MCF 10A (cell line): ENCODE results near the gene LHX1. TPM values are rescaled to one million over a fixed set of nuclear protein-coding genes. Genes with fewer than 3 reads are reported as not detected.

Experiments used
- BruUV-seq: library from RNA; stranded (reverse); fragments of 400-500 nt; replicated peaks from 2 replicates; lab custom pipeline; 2021; lab: Mats Ljungman, UMichigan
- CTCF ChIA-PET: fragments of 300-600 bp; sonication (Branson Sonifier 250); formaldehyde crosslinking; extraction: SDS; loops from one replicate; lab custom pipeline; 2021; ENCODE audit warnings: antibody characterized with exemption, inconsistent platforms; lab: Yijun Ruan, JAX
- POLR2A ChIA-PET: fragments of 300-600, 350-650 bp; sonication (Branson Sonifier 250); formaldehyde crosslinking; extraction: SDS; loops from one replicate; lab custom pipeline; 2020; ENCODE audit warnings: antibody characterized with exemption, inconsistent platforms; lab: Yijun Ruan, JAX
- DNase-seq: peaks from one replicate; pipeline ENCODE4 v3.0.0-alpha.2; 2018; ENCODE audit not compliant: unreplicated experiment
- H3K27ac Mint-ChIP-seq: one replicate; pipeline ENCODE4 v1.8.0; 2022; ENCODE audit warnings: mild to moderate bottlenecking, low read depth, mixed read lengths; ENCODE audit not compliant: unreplicated experiment
- H3K27me3 Mint-ChIP-seq: one replicate; pipeline ENCODE4 v1.8.0; 2022; ENCODE audit warnings: mixed read lengths; ENCODE audit not compliant: insufficient read depth, unreplicated experiment
- H3K36me3 Mint-ChIP-seq: one replicate; pipeline ENCODE4 v1.8.0; 2022; ENCODE audit warnings: mild to moderate bottlenecking, moderate library complexity, mixed read lengths; ENCODE audit not compliant: insufficient read depth, unreplicated experiment
- H3K4me1 Mint-ChIP-seq: one replicate; pipeline ENCODE4 v1.8.0; 2022; ENCODE audit warnings: mixed read lengths; ENCODE audit not compliant: insufficient read depth, unreplicated experiment
- H3K4me3 Mint-ChIP-seq: one replicate; pipeline ENCODE4 v1.8.0; 2022; ENCODE audit warnings: mild to moderate bottlenecking, moderate library complexity, mixed read lengths; ENCODE audit not compliant: unreplicated experiment
- H3K9me3 Mint-ChIP-seq: one replicate; pipeline ENCODE4 v1.8.0; 2022; ENCODE audit warnings: mixed read lengths; ENCODE audit not compliant: unreplicated experiment
- intact Hi-C: fragments of 100-400 bp; cut with micrococcal nuclease; formaldehyde crosslinking; loops from 2 replicates; pipeline ENCODE4 v1.14.1; 2022
- total RNA-seq: library from RNA; stranded (reverse); gene quantifications from 2 replicates; pipeline ENCODE4 v1.2.3, GENCODE V29; 2022
- TF ChIP-seq, protein P1 (sequence below): fragments of 200-600 bp; IDR thresholded peaks from one replicate; pipeline ENCODE4 v1.8.0; 2022; ENCODE audit warnings: antibody characterized with exemption, mild to moderate bottlenecking; ENCODE audit not compliant: unreplicated experiment

Gene LHX1
- total RNA-seq, 1 experiment from 2014 or later = not detected

DNA sequence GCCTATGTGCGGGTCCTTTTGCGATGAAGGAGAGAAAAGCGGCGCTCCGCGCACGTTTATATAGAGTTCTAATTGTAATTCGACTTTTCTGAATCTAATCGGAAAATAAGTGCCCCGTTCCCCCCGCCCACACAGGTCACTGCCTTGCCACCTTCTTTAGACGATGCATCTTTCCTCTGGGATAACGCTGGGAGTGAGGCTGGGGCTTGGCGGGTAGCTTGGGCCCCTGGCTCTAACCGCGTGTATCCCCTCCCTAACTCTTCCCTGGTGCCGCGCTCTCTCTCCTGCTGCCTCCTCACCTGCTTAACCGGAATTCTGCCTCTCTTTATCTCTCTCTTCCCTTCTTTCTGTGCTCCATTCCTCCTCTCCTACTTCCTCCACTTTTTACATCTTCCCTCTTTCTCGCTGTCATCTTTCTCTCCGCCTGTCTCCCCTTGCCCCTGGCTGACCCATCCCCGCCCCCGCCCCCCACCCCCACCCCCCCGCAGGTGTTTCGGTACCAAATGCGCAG is 2.6 kb downstream of the LHX1 start:
- CTCF ChIA-PET = no interaction called here
- intact Hi-C loops = no loop called here
- no peaks in the 10 kb centered on the region for H3K36me3 Mint-ChIP-seq
- BruUV-seq = no TSS peak
- no peak for DNase-seq
- H3K4me1 Mint-ChIP-seq = peaks cover 11% of the 10 kb centered on the region
- H3K9me3 Mint-ChIP-seq = no peaks in the 10 kb centered on the region
- H3K4me3 Mint-ChIP-seq = no peak overlapping the region
- POLR2A ChIA-PET = no interaction called here
- TF ChIP-seq, protein P1, sequence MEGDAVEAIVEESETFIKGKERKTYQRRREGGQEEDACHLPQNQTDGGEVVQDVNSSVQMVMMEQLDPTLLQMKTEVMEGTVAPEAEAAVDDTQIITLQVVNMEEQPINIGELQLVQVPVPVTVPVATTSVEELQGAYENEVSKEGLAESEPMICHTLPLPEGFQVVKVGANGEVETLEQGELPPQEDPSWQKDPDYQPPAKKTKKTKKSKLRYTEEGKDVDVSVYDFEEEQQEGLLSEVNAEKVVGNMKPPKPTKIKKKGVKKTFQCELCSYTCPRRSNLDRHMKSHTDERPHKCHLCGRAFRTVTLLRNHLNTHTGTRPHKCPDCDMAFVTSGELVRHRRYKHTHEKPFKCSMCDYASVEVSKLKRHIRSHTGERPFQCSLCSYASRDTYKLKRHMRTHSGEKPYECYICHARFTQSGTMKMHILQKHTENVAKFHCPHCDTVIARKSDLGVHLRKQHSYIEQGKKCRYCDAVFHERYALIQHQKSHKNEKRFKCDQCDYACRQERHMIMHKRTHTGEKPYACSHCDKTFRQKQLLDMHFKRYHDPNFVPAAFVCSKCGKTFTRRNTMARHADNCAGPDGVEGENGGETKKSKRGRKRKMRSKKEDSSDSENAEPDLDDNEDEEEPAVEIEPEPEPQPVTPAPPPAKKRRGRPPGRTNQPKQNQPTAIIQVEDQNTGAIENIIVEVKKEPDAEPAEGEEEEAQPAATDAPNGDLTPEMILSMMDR = no peak
- no peak overlapping the region for H3K27ac Mint-ChIP-seq
- peaks cover 10% of the 10 kb centered on the region for H3K27me3 Mint-ChIP-seq

DNA sequence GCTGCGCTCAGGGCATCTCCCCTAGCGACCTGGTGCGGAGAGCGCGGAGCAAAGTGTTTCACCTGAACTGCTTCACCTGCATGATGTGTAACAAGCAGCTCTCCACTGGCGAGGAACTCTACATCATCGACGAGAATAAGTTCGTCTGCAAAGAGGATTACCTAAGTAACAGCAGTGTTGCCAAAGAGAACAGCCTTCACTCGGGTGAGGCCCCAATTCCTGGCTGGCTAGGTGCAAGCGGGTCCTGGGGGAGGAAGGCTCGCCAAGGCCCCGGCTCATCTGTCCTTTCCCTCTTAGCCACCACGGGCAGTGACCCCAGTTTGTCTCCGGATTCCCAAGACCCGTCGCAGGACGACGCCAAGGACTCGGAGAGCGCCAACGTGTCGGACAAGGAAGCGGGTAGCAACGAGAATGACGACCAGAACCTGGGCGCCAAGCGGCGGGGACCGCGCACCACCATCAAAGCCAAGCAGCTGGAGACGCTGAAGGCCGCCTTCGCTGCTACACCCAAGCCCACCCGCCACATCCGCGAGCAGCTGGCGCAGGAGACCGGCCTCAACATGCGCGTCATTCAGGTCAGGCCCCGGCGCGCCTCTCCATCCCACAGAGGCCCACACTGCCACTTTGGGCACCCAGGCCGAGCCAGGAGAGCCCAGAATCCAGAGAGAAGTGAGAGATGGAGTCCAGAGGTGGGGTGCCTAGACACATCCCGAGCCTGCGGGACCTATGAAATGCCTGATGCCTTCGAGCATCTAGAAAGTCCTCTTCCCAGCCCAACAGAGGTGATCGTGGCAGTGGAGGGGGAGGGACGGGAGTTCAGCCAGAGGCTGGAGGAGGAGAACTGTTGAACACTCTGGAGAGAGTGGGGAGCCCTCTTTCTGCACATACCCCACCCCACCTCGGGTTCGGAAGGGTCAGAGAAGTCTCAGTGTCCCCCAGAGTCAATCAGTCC is 3.3 kb downstream of the LHX1 start:
- ChIA-PET POLR2A (no interaction called here), CTCF (no interaction called here)
- Mint-ChIP-seq H3K4me3 (no peak overlapping the region), H3K4me1 (peaks cover 11% of the 10 kb centered on the region), H3K9me3 (no peaks in the 10 kb centered on the region), H3K27me3 (peaks cover 10% of the 10 kb centered on the region), H3K27ac (no peak overlapping the region), H3K36me3 (no peaks in the 10 kb centered on the region)
- no TSS peak for BruUV-seq
- intact Hi-C loops = no loop called here
- no peak for DNase-seq
- TF ChIP-seq, protein P1 = no peak

DNA sequence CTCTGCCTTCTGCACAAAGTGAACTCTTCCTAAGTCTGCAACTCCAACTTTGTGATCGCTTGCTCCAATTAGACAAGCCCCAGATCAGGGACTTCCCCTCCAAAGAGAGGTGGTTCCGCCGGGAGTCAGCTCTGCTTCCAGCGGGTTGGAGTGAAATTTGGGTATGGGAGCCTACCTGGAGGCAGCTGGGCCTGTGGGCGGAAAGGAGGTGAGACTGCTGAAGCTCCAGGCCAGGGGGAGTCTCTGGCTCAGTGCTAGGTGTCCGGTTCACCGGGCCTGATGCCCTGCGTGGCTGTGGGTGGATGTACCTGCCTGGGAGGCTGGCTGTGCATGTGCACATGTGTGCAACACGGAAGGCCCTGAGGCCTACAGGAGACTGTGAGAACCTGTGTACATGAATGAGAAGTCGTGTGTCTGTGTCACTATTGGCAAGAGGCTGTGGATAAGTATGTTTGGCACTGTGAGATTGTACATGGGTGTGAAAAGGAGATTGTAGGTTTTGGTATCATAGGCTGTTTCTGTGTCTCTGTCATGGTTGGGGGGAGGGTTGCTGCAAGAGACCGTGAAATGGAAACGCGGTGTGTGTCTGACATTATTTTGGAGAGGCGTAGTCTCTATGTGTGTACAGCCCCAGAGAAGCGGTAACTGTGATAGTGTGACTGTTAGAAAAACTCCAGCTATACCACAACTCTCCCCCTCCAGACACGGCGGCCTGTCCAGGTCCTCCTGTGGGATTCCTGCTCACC is 4.2 kb downstream of the LHX1 start:
- CTCF ChIA-PET = interaction anchor here (0.6 to 1.1 kb wide), 2 partner anchors 17 to 108 kb away, joined by 3 to 4 read pairs; no protein-coding TSS in a partner anchor
- DNase-seq = no peak
- peaks cover 5% of the 10 kb centered on the region for H3K4me1 Mint-ChIP-seq
- POLR2A ChIA-PET = no interaction called here
- no TSS peak for BruUV-seq
- TF ChIP-seq, protein P1 = no peak
- peaks cover 10% of the 10 kb centered on the region for H3K27me3 Mint-ChIP-seq
- H3K4me3 Mint-ChIP-seq = no peak overlapping the region
- no peak overlapping the region for H3K27ac Mint-ChIP-seq
- no peaks in the 10 kb centered on the region for H3K36me3 Mint-ChIP-seq
- intact Hi-C loops = no loop called here
- no peaks in the 10 kb centered on the region for H3K9me3 Mint-ChIP-seq
